GM19351 (cell line): ENCODE measurements around the gene PTRH1.
"Not testable (repeated sequence)": the region's sequence is repeated elsewhere in the genome, so short reads cannot be mapped to it uniquely, and the experiment has no call there.

Source experiments
- ATAC-seq: cut with Tn5 transposase; IDR thresholded peaks from one replicate; pipeline ENCODE4 v1.9.1; 2021; ENCODE audit warnings: mild to moderate bottlenecking, moderate library complexity; ENCODE audit not compliant: unreplicated experiment

PTRH1 gene, protein sequence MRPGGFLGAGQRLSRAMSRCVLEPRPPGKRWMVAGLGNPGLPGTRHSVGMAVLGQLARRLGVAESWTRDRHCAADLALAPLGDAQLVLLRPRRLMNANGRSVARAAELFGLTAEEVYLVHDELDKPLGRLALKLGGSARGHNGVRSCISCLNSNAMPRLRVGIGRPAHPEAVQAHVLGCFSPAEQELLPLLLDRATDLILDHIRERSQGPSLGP

DNA sequence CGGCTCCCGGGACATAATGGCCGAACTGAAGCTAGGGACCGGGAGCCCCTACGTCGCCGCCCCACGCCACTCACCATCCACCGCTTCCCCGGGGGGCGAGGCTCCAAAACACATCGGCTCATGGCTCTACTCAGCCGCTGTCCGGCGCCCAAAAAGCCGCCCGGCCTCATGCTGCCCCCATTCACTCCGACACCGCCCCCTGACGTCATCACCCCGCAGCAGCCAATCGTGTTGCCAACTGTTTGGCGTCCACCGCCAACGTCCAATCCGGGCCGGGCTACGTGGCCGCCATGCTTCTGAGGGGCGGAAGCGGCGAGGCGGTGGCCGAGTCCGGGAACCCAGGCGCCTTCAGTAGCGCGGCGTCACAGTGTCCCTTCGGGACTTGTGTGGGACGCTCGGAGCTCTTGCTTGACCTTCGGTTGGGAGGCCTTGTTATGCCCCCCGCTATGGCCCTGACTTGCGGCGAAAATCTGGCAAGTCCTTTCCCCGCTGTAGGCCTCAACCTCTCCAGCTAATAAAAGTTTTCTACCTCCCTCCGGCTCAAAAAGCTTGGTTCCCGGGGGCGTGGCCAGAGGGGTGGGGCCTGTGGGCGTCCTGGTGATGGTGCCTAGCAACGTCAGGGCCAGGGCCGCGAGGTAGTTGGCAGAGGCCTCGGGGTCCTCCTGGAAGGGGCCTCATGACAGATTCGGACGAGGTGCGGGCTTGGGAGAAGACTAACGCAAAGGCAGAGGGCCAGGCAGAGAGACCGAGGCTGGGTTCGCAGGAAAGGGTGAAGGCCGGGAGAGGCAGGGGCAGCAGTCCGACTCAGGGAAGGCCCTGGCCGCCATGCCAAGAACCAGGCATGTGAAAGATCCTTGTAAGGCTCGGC is at the start of gene PTRH1, which contains the start of gene TTC16:
Gene PTRH1 (minus strand): TSS at position 194 of the 868 bp plus-strand sequence. CDS start 24 bp downstream, at position 170.
Gene TTC16 (plus strand): TSS at position 610 of the 868 bp plus-strand sequence. CDS start 67 bp downstream, at position 677.
- peak; percentile 94 for ATAC-seq

- no peak for ATAC-seq
Observed at GRCh38 chr9:127763918-127764384, 48.5 kb upstream of the PTRH1 start.

GRCh38 chr9:127762111-127762676 is 46.7 kb upstream of the PTRH1 start:
- ATAC-seq: no peak

DNA sequence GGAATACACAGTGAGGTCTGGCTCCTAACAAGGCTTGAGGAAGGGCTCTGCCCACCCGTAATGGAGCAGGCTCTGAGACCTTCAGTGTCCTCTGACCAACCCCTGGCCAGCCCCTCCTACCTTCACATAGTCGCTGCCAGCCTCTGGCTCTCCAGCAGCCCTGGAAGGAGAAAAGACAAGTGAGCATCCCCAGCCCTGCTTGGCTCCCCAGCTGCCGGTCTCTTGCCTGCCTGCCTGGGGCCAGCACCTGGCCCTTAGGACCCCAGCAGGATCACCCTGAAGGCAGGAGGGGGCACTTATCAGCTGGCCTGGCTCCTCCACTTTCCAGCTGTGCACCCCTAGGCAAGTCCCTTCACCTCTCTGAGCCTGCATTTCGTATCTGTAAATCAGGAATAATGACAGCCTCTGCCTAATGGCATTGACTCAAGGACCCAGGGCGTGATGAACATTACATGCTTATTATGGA is 46.1 kb upstream of the PTRH1 start:
- no peak for ATAC-seq

DNA sequence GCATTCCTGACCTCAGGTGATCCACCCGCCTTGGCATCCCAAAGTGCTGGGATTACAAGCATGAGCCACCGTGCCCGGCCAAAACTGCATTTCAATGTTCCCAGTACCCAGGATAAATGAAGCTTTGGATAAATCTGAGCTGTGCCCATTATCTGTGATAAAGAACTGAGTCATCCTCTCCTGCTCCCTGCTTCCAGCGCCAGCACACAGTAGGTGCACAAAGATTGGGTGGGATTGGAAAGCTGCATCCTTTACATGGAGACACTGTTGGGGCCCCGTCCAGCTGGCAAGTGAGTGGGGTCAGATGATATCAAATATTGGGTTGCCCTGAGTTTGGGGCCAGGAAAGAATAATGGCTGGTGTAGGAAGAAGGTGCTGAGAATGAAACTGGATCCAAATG is 45.6 kb upstream of the PTRH1 start:
- ATAC-seq: no peak

- no peak for ATAC-seq
Observed at GRCh38 chr9:127758843-127759242, 43.4 kb upstream of the PTRH1 start.

DNA sequence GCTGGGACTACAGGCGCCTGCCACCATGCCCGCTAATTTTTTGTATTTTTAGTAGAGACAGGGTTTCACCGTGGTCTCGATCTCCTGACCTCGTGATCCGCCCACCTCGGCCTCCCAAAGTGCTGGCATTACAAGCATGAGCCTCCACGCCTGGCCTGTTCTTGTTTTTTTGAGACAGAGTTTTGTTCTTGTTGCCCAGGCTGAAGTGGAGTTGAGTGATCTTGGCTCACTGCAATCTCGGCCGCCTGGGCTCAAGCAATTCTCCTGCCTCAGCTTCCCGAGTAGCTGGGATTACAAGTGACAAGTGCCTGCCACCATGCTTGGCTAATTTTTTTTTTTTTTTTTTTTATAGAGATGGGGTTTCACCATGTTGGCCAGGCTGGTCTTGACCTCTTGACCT is 41.3 kb upstream of the PTRH1 start:
- ATAC-seq: not testable (repeated sequence)

GRCh38 chr9:127756233-127756632 is 40.8 kb upstream of the PTRH1 start:
- ATAC-seq: no peak

DNA sequence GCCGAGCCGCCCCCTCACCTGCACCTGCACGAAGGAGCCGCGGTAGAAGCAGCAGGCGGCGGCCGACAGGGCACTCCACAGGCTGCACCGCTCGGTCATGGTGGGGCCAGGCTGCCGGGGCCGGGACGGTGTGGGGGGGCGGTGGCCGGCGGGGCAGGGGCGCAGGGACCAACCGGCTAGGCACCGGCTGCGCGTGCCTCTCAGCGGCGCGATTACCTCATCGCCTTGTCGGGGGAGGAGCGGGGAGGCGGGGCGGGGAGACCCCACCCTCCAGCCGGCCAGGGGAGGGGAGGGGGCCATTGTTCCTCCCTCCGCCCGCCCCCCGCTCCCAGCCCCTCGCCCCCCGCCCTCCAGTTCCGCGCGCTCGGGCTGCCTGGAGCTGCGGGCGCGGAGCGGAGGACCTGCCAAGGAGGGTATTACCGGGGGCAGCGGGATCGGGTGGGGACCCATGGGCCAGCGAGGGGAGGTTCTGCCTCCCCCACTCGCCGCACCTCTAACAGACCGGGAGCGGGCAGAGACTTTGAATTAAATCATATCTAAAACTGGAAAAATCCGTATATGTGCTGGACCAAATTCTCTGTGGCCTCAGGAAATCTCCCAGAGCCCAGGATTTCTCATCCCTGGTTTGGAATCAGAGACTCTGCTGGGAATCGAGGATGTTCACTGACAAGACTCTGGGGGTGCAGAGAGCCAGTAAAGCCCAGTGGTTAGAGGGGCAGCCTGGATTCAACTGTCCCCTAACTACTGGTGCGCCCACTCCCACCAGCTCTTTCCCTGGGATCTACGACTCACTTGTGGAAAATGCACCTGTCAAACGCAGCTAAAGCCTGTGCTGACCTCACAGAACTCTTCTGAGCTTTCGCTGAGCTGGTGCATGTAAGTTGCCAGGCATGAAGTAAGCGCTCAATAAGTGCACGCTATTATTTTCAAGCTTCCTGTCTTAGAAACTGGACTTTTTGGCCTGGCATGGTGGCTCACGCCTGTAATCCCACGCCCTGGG is 39.9 kb upstream of the PTRH1 start:
- ATAC-seq: no peak

- ATAC-seq: no peak
Observed at GRCh38 chr9:127754099-127755060, 38.9 kb upstream of the PTRH1 start.

GRCh38 chr9:127753622-127754021 is 38.2 kb upstream of the PTRH1 start:
- ATAC-seq: no peak

- no peak for ATAC-seq
Observed at GRCh38 chr9:127753148-127753547, 37.7 kb upstream of the PTRH1 start.

GRCh38 chr9:127751269-127752054 is 36.0 kb upstream of the PTRH1 start:
- no peak for ATAC-seq

DNA sequence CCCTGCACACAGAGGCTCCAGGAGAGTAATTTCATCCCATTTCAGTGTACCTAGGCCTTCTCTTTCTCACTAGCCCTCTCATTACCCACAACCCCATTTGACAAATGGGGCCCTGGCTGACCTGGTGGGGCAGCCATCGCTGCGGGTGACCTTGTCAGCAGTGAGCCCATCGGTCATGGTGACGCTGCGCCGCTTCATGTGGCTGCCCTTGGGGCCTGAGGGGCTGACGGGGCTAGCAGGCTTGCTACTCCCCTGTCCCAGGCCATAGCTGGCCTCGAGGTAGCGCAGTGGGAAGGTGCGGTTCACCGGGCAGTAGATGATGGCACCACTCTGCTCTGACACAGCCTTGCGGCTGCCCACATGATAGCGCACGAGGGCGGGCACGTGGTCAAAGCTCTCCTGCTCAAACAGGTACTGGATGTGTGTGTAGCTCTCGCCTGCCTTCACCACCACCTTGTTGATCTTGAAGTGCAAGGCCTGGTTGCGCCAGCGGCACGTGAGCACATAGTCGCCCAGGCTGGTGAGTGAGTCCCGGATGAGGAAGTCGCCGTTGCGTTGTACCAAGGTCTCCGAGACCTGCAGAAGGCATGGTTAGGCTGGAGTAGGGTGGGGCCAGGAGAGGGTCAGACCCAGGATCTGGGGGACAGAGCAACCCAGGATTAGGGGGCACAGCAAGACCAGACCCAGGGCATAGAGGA is 33.8 kb upstream of the PTRH1 start:
- ATAC-seq: no peak

DNA sequence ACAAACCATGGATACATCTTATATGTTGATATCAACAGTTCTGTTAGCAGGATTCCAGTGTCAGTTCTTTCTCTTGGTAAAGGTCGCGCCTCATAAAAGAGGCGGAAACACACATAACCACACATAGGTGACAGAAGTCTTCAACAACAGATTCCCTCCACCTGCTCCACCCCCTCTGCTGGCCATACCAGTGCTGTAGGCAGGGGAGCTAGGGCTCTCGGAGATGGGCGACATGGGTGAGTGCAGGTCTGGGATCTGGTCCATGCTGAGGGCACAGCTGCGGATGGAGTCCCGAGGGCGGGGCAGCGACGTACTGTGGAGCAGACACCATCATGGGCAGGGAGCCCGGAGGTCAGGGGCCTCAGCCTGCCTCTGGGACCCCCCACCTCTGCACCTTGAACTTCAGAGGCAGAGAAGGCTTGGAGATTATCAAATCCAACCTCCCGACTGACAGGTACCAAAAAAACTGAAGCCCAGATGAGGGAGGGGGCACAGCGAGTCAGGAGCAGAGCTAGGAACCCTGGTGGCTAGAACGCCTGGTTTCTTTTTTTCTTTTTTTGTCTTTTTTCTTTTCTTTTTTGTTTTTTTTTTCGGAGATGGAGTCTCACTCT is 31.6 kb upstream of the PTRH1 start:
- ATAC-seq: no peak

GRCh38 chr9:127744398-127745110 is 29.1 kb upstream of the PTRH1 start:
- no peak for ATAC-seq
